Endothelial cell of umbilical vein (primary cell): Measurements from ENCODE around the gene ETAA1. TPM values are rescaled to one million over a fixed set of nuclear protein-coding genes. Genes with fewer than 3 reads are reported as not detected.

Experiments
- BruUV-seq: library from RNA; stranded (reverse); fragments of 400-500 nt; replicated peaks from 2 replicates; lab custom pipeline; 2021; lab: Mats Ljungman, UMichigan
- CTCF ChIA-PET: fragments of 300-600, 350-600 bp; sonication (Branson Sonifier 250); formaldehyde crosslinking; loops from one replicate; lab custom pipeline; 2021; ENCODE audit warnings: antibody characterized with exemption, inconsistent platforms; lab: Charles Lee
- POLR2A ChIA-PET: fragments of 300-600, 350-600 bp; sonication (Branson Sonifier 250); formaldehyde crosslinking; loops from one replicate; lab custom pipeline; 2021; ENCODE audit warnings: antibody characterized with exemption, inconsistent platforms; lab: Charles Lee
- DNase-seq: peaks from one replicate; pipeline ENCODE4 v3.0.0-alpha.2; 2011; ENCODE audit warnings: low read depth, low spot score
- FAIRE-seq: peaks from 2 replicates; lab custom pipeline; 2011; peaks lifted over from hg19 to GRCh38; lab: Jason Lieb, UNC
- H2AFZ ChIP-seq: 2 replicates; pipeline ENCODE4 v1.6.0; 2012; ENCODE audit warnings: low read depth, low read length, control low read depth, inconsistent platforms
- H3K27ac ChIP-seq: 2 replicates; pipeline ENCODE4 v1.5.1; 2011; ENCODE audit warnings: low read depth, mild to moderate bottlenecking, control low read depth, low read length, moderate library complexity; ENCODE audit not compliant: insufficient read depth
- H3K27me3 ChIP-seq, 2 experiments: 2 replicates each; pipeline versions ENCODE4 v1.6.0 to v1.6.1; 2011; ENCODE audit warnings: low read length in 2 of 2, mixed read lengths in 1 of 2; ENCODE audit not compliant: control insufficient read depth in 2 of 2, insufficient read depth in 2 of 2
- H3K36me3 ChIP-seq, 2 experiments: 2 replicates in 1 of 2; 3 replicates in 1 of 2; pipeline ENCODE4 v1.5.1; 2011; ENCODE audit warnings: low read length in 2 of 2, mild to moderate bottlenecking in 1 of 2, moderate library complexity in 1 of 2; ENCODE audit not compliant: control insufficient read depth in 2 of 2, insufficient read depth in 2 of 2; ENCODE audit errors: extremely low read depth in 1 of 2
- H3K4me1 ChIP-seq: 3 replicates; pipeline ENCODE4 v1.5.1; 2011; ENCODE audit warnings: mild to moderate bottlenecking, low read length; ENCODE audit not compliant: control insufficient read depth, insufficient read depth; ENCODE audit errors: extremely low read depth
- H3K4me2 ChIP-seq: 2 replicates; pipeline ENCODE4 v1.6.1; 2011; ENCODE audit warnings: low read length, control low read depth, mixed read lengths; ENCODE audit not compliant: insufficient read depth
- H3K4me3 ChIP-seq, 3 experiments: fragments of 200-600 bp in 1 of 3; sonication (generic), shearing (Covaris generic) in 1 of 3; replicated peaks in 1 of 3; 2 replicates each; pipeline ENCODE4 v1.5.1; 2011 to 2016; ENCODE audit warnings: control low read depth in 3 of 3, low read length in 3 of 3, mild to moderate bottlenecking in 2 of 3, inconsistent platforms in 1 of 3, low read depth in 1 of 3, moderate library complexity in 1 of 3; ENCODE audit not compliant: insufficient read depth in 1 of 3
- H3K79me2 ChIP-seq: 2 replicates; pipeline ENCODE4 v1.6.0; 2012; ENCODE audit warnings: low read length, inconsistent platforms; ENCODE audit not compliant: control insufficient read depth, insufficient read depth
- H3K9ac ChIP-seq: replicated peaks from 2 replicates; pipeline ENCODE3; 2011; ENCODE audit warnings: low read length, control low read depth; ENCODE audit not compliant: insufficient read depth; ENCODE audit errors: extremely low read depth
- H3K9me1 ChIP-seq: replicated peaks from 3 replicates; pipeline ENCODE4 v1.6.0; 2011; ENCODE audit warnings: mild to moderate bottlenecking, low read length; ENCODE audit not compliant: control insufficient read depth, insufficient read depth; ENCODE audit errors: extremely low read depth
- H3K9me3 ChIP-seq: replicated peaks from 2 replicates; pipeline ENCODE4 v1.5.1; 2012; ENCODE audit warnings: low read length, inconsistent platforms; ENCODE audit not compliant: control insufficient read depth, insufficient read depth
- H4K20me1 ChIP-seq: replicated peaks from 2 replicates; pipeline ENCODE3; 2011; ENCODE audit warnings: mild to moderate bottlenecking, low read length; ENCODE audit not compliant: control insufficient read depth, insufficient read depth; ENCODE audit errors: extremely low read depth
- CTCF ChIP-seq, 2 donors: IDR thresholded peaks; 1 replicate in 1 of 2; 2 replicates in 1 of 2; pipeline ENCODE4 v1.5.1; 2011; ENCODE audit warnings: low read length in 2 of 2, mild to moderate bottlenecking in 2 of 2, moderate library complexity in 2 of 2, control low read depth in 1 of 2, inconsistent platforms in 1 of 2, low read depth in 1 of 2; ENCODE audit not compliant: insufficient read depth in 1 of 2; ENCODE audit errors: extremely low read depth in 1 of 2
- EZH2 ChIP-seq: IDR thresholded peaks from 2 replicates; pipeline ENCODE4 v1.6.1; 2012; ENCODE audit warnings: borderline replicate concordance, low read depth, mild to moderate bottlenecking, moderate library complexity, low read length, inconsistent platforms; ENCODE audit not compliant: severe bottlenecking
- FOS ChIP-seq: IDR thresholded peaks from 2 replicates; pipeline ENCODE4 v1.6.1; 2011; ENCODE audit warnings: mild to moderate bottlenecking, low read length, moderate library complexity, borderline replicate concordance; ENCODE audit not compliant: insufficient read depth
- GATA2 ChIP-seq: IDR thresholded peaks from 2 replicates; pipeline ENCODE4 v1.7.0; 2011; ENCODE audit warnings: low read depth, mild to moderate bottlenecking, moderate library complexity, mixed read lengths, low read length; ENCODE audit not compliant: insufficient read length, insufficient read depth
- JUN ChIP-seq: IDR thresholded peaks from 2 replicates; pipeline ENCODE4 v1.6.1; 2011; ENCODE audit warnings: borderline replicate concordance, low read depth; ENCODE audit not compliant: insufficient read length, insufficient read depth
- MAX ChIP-seq: IDR thresholded peaks from 2 replicates; pipeline ENCODE4 v1.6.1; 2011; ENCODE audit not compliant: insufficient read depth, insufficient read length
- MYC ChIP-seq: IDR thresholded peaks from one replicate; pipeline ENCODE4 v1.6.1; 2011; ENCODE audit warnings: mild to moderate bottlenecking, low read depth, low read length
- POLR2A ChIP-seq: IDR thresholded peaks from 2 replicates; pipeline ENCODE4 v1.6.1; 2012; ENCODE audit warnings: low read depth, mild to moderate bottlenecking, control low read depth, low read length
- POLR2AphosphoS5 ChIP-seq: IDR thresholded peaks from 2 replicates; pipeline ENCODE4 v1.6.1; 2012; ENCODE audit warnings: low read depth, mild to moderate bottlenecking, control low read depth, low read length, moderate library complexity; ENCODE audit not compliant: insufficient read depth
- dilution Hi-C: fragments of 300-500 bp; cut with MboI; formaldehyde crosslinking; loops from one replicate; pipeline ENCODE4 v1.15.0; 2019; ENCODE audit warnings: low sequenced_read_pairs; ENCODE audit not compliant: extremely low pct_ligation_motif_present
- intact Hi-C: fragments of 100-400 bp; cut with micrococcal nuclease; formaldehyde crosslinking; loops from one replicate; pipeline ENCODE4 v1.10.0; 2022
- polyA plus RNA-seq, 4 experiments: library from polyadenylated mRNA; depleted of rRNA in 3 of 4; stranded (reverse) in 3 of 4; unstranded in 1 of 4; fragments of >200 nt; gene quantifications; 2 replicates each; pipeline versions ENCODE4 v1.2.1 to v1.2.3, GENCODE V29; 2011 to 2012; ENCODE audit warnings: missing spikeins in 1 of 4
- total RNA-seq: library from RNA; stranded (reverse); gene quantifications from 2 replicates; pipeline ENCODE4 v1.2.3, GENCODE V29; 2021

Gene ETAA1
- total and polyA plus RNA-seq, 2 donors (not counting 3 experiments of a cell fraction or from before 2014, with no cell fraction given), result 4.9 to 15.9 TPM

GRCh38 chr2:67374949-67375348 is 22.2 kb upstream of the ETAA1 start:
- Histone ChIP-seq H3K9ac (no peak overlapping the region), H3K4me1 (peaks cover 2% of the 10 kb centered on the region), H2AFZ (no peak overlapping the region), H3K36me3 (no peaks in the 10 kb centered on the region), H3K27ac (no peak overlapping the region), H3K27me3 (no peaks in the 10 kb centered on the region), H3K79me2 (no peaks in the 10 kb centered on the region), H3K9me3 (no peaks in the 10 kb centered on the region), H3K9me1 (no peaks in the 10 kb centered on the region), H3K4me2 (peak overlapping the region; percentile 16), H4K20me1 (no peaks in the 10 kb centered on the region), H3K4me3 (no peak overlapping the region)
- no peak for FAIRE-seq
- ChIA-PET CTCF (no interaction called here), POLR2A (no interaction called here)
- dilution Hi-C loops, result no loop called here
- intact Hi-C loops, result no loop called here
- DNase-seq, result no peak
- TF ChIP-seq CTCF (IDR thresholded peaks at IDR 0.05; ENCODE audit: extremely low read depth in 1 of 2, insufficient read depth in 1 of 2, low read depth in 1 of 2, low read length in 2 of 2) (no peak), POLR2AphosphoS5 (no peak), POLR2A (no peak), MAX (no peak), EZH2 (no peak), MYC (no peak), FOS (no peak), JUN (no peak), GATA2 (no peak)
- BruUV-seq, result no TSS peak
